A673 (cell line): ENCODE results near the gene EHBP1L1.

ENCODE experiments used
- CTCF ChIP-seq: fragments of 300-800, 200-600 bp; sonication (generic); conservative IDR thresholded peaks from 2 replicates; pipeline ENCODE4 v1.5.1; 2017; ENCODE audit warnings: low read depth, mild to moderate bottlenecking, antibody characterized with exemption, low read length, moderate library complexity, mixed read lengths
- EZH2 ChIP-seq: fragments of 200-600 bp; sonication (generic); IDR thresholded peaks from 2 replicates; pipeline ENCODE4 v1.6.1; 2017; ENCODE audit warnings: borderline replicate concordance, low read depth, mild to moderate bottlenecking, mixed read lengths, antibody characterized with exemption, low read length; ENCODE audit not compliant: poor library complexity, severe bottlenecking

- TF ChIP-seq CTCF (peak; percentile 73), EZH2 (no peak)
Measured at GRCh38 chr11:65588199-65589054, 12.6 kb downstream of the EHBP1L1 start.
